AG04450 (cell line): ENCODE measurements around the gene SKA1. TPM values are rescaled to one million over a fixed set of nuclear protein-coding genes. Genes with fewer than 3 reads are reported as not detected.

Experiments used
- CTCF ChIA-PET: fragments of 300-600, 350-600 bp; formaldehyde crosslinking; extraction: SDS; loops from one replicate; lab custom pipeline; 2022; ENCODE audit warnings: antibody characterized with exemption, inconsistent platforms; lab: Charles Lee
- POLR2A ChIA-PET: fragments of 350-600 bp; formaldehyde crosslinking; extraction: SDS; loops from one replicate; lab custom pipeline; 2021; ENCODE audit warnings: antibody characterized with exemption, inconsistent platforms; lab: Yijun Ruan, JAX
- DNase-seq: peaks from one replicate; pipeline ENCODE4 v3.0.0-alpha.2; 2011; ENCODE audit warnings: low read depth, low spot score
- H3K27ac ChIP-seq: one replicate; pipeline ENCODE4 v1.5.1; 2012; ENCODE audit warnings: low read depth, low read length, control low read depth
- H3K27me3 ChIP-seq: one replicate; pipeline ENCODE4 v1.6.0; 2012; ENCODE audit warnings: low read length; ENCODE audit not compliant: control insufficient read depth, insufficient read depth
- H3K4me3 ChIP-seq: 2 replicates; pipeline ENCODE4 v1.5.1; 2011; ENCODE audit warnings: mild to moderate bottlenecking, low read depth, low read length, control low read depth
- H3K9me3 ChIP-seq: 2 replicates; pipeline ENCODE4 v1.5.1; 2012; ENCODE audit warnings: low read length; ENCODE audit not compliant: control insufficient read depth, insufficient read depth
- polyA minus RNA-seq: library from RNA; depleted of rRNA, polyadenylated mRNA; stranded (reverse); fragments of >200 nt; gene quantifications from 2 replicates; pipeline ENCODE4 v1.2.3, GENCODE V29; 2011; rRNA and poly(A)+ RNA removed
- polyA plus RNA-seq: library from polyadenylated mRNA; depleted of rRNA; stranded (reverse); fragments of >200 nt; gene quantifications from 2 replicates; pipeline ENCODE4 v1.2.3, GENCODE V29; 2011; rRNA removed
- TF ChIP-seq, protein P1 (sequence below): IDR thresholded peaks from 2 replicates; pipeline ENCODE4 v1.5.1; 2011; ENCODE audit warnings: low read depth, low read length, control low read depth, inconsistent platforms

The SKA1 gene, protein sequence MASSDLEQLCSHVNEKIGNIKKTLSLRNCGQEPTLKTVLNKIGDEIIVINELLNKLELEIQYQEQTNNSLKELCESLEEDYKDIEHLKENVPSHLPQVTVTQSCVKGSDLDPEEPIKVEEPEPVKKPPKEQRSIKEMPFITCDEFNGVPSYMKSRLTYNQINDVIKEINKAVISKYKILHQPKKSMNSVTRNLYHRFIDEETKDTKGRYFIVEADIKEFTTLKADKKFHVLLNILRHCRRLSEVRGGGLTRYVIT
- polyA plus RNA-seq (3.5 and 6.2 TPM in 2 replicates), polyA minus RNA-seq (2.9 and 5.3 TPM in 2 replicates)

DNA sequence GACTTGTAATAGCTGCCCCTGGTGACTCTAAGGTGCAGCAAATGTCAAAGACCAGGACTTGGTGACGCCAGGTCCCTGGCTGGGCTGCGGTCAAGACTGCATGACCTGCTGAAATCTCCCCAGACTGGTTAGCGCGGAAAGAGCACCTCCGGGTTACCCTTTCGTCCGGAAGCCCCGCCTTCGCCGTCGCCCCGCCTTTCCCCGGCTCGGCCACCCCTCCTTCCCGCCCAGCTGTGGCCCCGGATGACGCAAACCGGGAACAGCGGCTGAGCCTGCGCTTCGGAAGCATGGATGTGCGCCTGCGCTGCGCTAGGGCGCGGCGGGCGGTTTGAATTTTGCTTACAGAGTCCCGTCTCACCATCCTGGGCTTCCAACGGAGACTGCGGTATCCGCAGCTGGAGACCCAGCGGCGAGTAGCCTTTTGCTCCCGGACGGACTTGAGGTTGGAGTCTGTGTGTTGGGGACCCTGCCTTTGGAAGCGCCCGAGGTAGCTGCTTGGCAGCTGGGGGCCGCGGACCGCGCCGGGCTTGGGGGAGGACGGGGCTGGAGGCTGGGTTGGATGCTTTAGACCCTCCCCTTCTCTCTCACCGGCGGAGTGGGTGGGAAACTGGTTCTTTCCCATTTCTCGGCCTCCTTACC, at the start of gene SKA1:
Gene SKA1, plus strand, starts transcription at position 294 of the 639 bp plus-strand sequence. CDS start 785 bp downstream, outside the sequence.
- TF ChIP-seq, protein P1, sequence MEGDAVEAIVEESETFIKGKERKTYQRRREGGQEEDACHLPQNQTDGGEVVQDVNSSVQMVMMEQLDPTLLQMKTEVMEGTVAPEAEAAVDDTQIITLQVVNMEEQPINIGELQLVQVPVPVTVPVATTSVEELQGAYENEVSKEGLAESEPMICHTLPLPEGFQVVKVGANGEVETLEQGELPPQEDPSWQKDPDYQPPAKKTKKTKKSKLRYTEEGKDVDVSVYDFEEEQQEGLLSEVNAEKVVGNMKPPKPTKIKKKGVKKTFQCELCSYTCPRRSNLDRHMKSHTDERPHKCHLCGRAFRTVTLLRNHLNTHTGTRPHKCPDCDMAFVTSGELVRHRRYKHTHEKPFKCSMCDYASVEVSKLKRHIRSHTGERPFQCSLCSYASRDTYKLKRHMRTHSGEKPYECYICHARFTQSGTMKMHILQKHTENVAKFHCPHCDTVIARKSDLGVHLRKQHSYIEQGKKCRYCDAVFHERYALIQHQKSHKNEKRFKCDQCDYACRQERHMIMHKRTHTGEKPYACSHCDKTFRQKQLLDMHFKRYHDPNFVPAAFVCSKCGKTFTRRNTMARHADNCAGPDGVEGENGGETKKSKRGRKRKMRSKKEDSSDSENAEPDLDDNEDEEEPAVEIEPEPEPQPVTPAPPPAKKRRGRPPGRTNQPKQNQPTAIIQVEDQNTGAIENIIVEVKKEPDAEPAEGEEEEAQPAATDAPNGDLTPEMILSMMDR: no peak
- Histone ChIP-seq H3K4me3 (peak within 1 kb of the TSS; percentile 81), H3K27ac (no peak within 1 kb of the TSS), H3K9me3 (no peaks in the 10 kb centered on the region), H3K27me3 (no peaks in the 10 kb centered on the region)
- peak; percentile 79 for DNase-seq
- POLR2A ChIA-PET: interaction anchor here (0.6 to 0.8 kb wide), 2 partner anchors 12 to 93 kb away, joined by 3 read pairs; no protein-coding TSS in a partner anchor
- CTCF ChIA-PET: interaction anchor here (0.6 to 9.0 kb wide), 2 partner anchors 10 to 17 kb away, joined by 3 to 69 read pairs; no protein-coding TSS in a partner anchor

DNA sequence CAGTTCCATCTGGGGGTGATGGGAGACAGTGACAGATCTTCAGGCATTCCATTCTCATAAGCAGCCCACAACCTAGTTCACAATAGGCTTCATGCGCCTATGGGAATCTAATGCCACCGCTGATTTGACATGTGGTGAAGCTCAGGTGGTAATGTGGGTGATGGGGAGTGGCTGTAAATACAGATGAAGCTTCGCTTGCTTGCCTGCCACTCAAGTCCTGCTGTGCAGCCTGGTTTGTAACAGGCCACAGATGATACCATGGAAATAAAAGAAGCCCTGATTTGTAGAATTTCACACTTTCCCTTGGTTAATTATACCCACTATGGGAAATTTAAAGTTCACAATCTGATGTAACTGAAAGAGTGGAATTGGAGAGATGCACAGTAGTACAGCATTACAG, 46.9 kb upstream of the SKA1 start:
- no peak overlapping the region for H3K4me3 ChIP-seq
- no peaks in the 10 kb centered on the region for H3K9me3 ChIP-seq
- no peak overlapping the region for H3K27ac ChIP-seq
- ChIA-PET CTCF (interaction anchor here (0.8 kb wide), 1 partner anchor 29 kb away, joined by 4 read pairs; no protein-coding TSS in a partner anchor), POLR2A (no interaction called here)
- DNase-seq: no peak
- TF ChIP-seq, protein P1: no peak
- H3K27me3 ChIP-seq: peaks cover 3% of the 10 kb centered on the region

DNA sequence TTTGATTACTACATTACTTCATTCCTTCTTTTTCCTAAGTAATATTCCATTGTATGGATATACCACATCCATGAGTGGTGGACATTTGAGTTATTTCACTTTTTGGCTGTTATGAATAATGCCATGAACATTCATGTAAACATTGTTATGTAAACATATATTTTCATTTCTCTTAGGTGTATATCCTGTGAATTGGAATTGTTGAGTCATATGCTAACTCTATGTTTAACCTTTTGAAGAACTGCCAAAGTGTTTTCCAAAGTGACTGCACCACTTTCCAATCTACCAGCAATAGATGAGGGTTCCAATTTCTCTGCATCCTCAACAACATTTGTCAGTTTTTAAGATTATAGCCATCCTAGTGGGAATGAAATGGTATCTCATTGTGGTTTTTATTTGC, 44.7 kb upstream of the SKA1 start:
- ChIA-PET POLR2A (no interaction called here), CTCF (no interaction called here)
- no peak overlapping the region for H3K4me3 ChIP-seq
- no peaks in the 10 kb centered on the region for H3K9me3 ChIP-seq
- TF ChIP-seq, protein P1: no peak
- no peak for DNase-seq
- H3K27ac ChIP-seq: no peak overlapping the region
- peaks cover 3% of the 10 kb centered on the region for H3K27me3 ChIP-seq

DNA sequence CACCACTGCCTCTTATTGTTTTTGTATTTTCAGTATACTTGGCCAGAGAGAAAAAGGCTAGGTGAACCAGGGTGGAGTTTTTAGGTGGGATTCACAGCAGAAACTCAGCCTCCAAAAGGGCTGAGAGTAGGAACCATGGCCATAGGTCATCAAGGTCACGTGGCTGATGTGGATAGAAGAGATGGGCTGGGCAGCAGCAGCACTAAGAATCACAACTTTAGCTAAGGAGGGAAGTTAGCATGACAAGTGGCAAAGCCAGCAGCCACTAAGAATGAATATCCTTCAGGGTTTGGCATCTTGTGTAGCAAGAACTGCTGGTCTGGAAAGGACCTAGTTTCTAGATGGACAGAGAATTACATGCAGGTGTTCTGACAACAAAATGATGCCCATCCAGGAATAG, 43.2 kb upstream of the SKA1 start:
- ChIA-PET CTCF (interaction anchor here (1.2 kb wide), 1 partner anchor 25 kb away, joined by 3 read pairs; no protein-coding TSS in a partner anchor), POLR2A (no interaction called here)
- Histone ChIP-seq H3K27me3 (peaks cover 3% of the 10 kb centered on the region), H3K27ac (no peak overlapping the region), H3K4me3 (no peak overlapping the region), H3K9me3 (no peaks in the 10 kb centered on the region)
- TF ChIP-seq, protein P1: no peak
- no peak for DNase-seq
